ENCODE measurements around the gene SRPX. TPM values are rescaled to one million over a fixed set of nuclear protein-coding genes. Genes with fewer than 3 reads are reported as not detected.

Gene SRPX
- total RNA-seq, 4 donors from 2014 or later = 64.0 to 165 (median 135) TPM

DNA sequence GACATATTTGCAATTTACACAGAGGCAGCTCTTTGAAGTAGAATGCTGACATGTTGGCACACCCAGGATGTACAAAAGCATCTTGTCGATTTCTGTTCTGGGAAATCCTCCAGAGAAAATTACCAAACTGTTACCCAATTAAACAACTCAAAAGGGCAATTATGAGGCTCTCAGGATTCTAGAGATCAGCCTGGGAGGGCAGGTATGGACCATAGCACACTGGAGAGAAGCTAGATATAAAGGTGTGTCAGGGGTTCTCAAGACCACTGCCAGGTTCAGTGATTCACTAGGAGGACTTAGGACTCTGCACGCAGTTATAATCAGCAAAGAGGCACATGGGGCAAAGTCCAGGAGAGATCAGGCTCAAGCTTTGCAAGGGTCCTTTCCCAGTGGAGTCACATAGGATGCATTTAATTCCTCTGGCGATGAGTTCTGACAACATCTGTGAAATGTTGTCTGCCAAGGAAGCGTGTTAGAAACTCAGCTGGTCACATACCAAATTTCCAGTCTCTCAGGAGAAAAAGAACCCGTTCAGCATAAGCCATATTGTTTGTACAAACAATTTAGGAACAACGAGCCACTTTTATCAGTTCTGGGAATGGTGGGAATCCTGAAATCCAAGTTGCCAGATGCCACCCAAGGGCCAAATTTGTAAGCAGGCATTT, 113.5 kb downstream of the SRPX start:
- TF ChIP-seq EP300 (IDR thresholded peaks at IDR 0.05) (no peak), POLR2A (IDR thresholded peaks at IDR 0.05) (no peak)
- TF ChIP-seq, protein P1, sequence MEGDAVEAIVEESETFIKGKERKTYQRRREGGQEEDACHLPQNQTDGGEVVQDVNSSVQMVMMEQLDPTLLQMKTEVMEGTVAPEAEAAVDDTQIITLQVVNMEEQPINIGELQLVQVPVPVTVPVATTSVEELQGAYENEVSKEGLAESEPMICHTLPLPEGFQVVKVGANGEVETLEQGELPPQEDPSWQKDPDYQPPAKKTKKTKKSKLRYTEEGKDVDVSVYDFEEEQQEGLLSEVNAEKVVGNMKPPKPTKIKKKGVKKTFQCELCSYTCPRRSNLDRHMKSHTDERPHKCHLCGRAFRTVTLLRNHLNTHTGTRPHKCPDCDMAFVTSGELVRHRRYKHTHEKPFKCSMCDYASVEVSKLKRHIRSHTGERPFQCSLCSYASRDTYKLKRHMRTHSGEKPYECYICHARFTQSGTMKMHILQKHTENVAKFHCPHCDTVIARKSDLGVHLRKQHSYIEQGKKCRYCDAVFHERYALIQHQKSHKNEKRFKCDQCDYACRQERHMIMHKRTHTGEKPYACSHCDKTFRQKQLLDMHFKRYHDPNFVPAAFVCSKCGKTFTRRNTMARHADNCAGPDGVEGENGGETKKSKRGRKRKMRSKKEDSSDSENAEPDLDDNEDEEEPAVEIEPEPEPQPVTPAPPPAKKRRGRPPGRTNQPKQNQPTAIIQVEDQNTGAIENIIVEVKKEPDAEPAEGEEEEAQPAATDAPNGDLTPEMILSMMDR (IDR thresholded peaks at IDR 0.05) = no peak
- Histone ChIP-seq H3K4me3 (no peak overlapping the region), H3K36me3 (no peaks in the 10 kb centered on the region), H3K27me3 (no peaks in the 10 kb centered on the region), H3K4me1 (no peaks in the 10 kb centered on the region), H3K9me3 (no peaks in the 10 kb centered on the region), H3K27ac (no peak overlapping the region)
- 28 to 51% methylated on average over 5 to 6 of the region's 6 CpGs for WGBS, 2 donors
- DNase-seq (ENCODE audit: low spot score in 2 of 2) = no peak

DNA sequence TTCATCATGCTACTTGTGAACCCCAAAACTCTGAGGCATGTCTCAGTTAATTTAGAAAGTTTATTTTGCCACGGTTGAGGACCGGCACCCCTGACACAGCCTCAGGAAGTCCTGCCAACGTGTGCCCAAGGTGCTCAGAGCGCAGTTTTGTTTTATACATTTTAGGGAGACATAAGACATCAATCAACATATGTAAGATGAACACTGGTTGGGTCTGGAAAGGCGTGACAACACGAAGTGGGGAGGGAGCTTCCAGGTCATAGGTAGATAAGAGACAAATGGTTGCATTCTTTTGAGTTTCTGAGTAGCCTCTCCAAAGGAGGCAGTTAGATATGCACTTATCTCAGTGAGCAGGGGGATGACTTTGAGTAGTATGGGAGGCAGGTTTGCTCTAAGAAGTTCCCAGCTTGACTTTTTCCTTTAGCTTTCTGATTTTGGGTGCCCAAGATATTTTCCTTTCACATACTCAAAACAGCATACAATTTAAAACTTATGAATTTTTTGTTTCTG, 115.4 kb downstream of the SRPX start:
- no peak for DNase-seq (ENCODE audit: low spot score in 2 of 2)
- 78 to 89% methylated on average over 6 of the region's 6 CpGs for WGBS, 2 donors
- H3K36me3 ChIP-seq = no peaks in the 10 kb centered on the region
- no peak for TF ChIP-seq POLR2A (IDR thresholded peaks at IDR 0.05)
- TF ChIP-seq, protein P1 (IDR thresholded peaks at IDR 0.05) = no peak
- no peak for TF ChIP-seq EP300 (IDR thresholded peaks at IDR 0.05)
- H3K27ac ChIP-seq = no peak overlapping the region
- H3K4me1 ChIP-seq = no peaks in the 10 kb centered on the region
- no peak overlapping the region for H3K4me3 ChIP-seq
- no peaks in the 10 kb centered on the region for H3K9me3 ChIP-seq
- no peaks in the 10 kb centered on the region for H3K27me3 ChIP-seq

DNA sequence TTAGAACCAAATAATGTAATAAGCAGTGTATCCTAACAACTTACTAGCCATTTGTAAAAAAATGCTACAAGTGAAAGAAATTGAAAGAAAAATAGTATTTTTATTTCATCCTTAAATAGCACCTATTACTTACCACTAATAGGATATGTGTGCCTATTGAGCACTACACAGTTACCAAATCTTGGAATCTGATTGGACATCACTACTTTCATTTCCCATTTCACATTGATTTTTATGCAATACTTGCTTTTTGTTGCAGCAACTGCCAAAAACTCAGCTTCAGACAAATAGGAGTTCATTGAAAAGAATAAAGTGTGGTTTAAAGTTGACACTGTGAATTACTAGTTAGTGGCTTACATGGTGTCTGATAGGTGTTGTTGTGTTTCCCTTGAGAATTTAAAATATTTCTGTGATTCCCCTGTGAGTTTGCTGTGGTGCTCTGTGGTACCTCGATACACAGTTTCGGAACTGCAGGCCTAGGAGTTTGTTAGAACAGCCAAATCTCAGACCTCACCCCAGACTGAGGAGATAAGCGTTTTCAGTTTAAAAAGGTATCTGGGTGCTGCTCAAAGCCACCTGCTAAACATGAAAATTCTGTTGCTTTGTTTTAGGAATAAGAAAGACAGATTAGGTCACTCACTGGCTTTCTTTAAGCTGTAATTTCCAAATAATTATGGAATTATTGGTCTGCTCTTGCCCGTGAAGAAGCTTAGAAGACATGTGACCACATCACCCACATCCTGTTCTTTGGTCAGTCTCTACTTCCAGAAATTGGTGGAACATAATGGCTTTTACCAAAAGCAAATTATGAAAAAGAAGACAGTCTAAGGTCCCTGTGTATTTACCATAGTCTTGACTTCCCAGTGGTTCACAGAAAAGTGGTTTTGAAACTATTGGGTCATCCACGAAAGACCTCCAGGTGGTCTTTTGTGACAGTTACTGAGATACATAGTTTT, 116.5 kb downstream of the SRPX start:
- no peak overlapping the region for H3K27ac ChIP-seq
- 79 to 92% methylated on average over 5 of the region's 5 CpGs for WGBS, 2 donors
- DNase-seq (ENCODE audit: low spot score in 2 of 2) = no peak
- H3K27me3 ChIP-seq = no peaks in the 10 kb centered on the region
- no peaks in the 10 kb centered on the region for H3K36me3 ChIP-seq
- no peaks in the 10 kb centered on the region for H3K9me3 ChIP-seq
- no peaks in the 10 kb centered on the region for H3K4me1 ChIP-seq
- TF ChIP-seq POLR2A (IDR thresholded peaks at IDR 0.05) (no peak), EP300 (IDR thresholded peaks at IDR 0.05) (no peak)
- TF ChIP-seq, protein P1 (IDR thresholded peaks at IDR 0.05) = no peak
- no peak overlapping the region for H3K4me3 ChIP-seq

DNA sequence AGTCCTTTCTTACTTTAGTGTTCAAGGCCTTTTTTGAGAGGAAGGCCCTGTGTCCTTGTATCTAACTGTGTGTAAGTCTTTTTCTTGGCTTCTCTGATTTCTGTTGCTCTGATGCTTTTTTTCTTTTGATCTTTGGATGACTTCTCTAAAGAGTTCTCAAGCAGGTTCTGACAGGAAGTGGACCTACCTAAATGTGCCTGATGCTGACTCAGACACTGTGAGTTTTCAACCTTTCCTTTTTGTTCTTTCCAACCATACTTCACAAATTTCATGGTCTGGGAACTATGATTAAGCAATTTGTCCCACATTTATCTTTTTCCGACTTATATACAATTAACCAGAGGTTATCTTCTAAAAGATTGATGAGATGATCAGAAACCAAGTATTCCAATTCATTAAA, 117.8 kb downstream of the SRPX start:
- Histone ChIP-seq H3K4me1 (no peaks in the 10 kb centered on the region), H3K36me3 (no peaks in the 10 kb centered on the region), H3K27ac (no peak overlapping the region), H3K9me3 (no peaks in the 10 kb centered on the region), H3K4me3 (no peak overlapping the region), H3K27me3 (no peaks in the 10 kb centered on the region)
- no peak for DNase-seq (ENCODE audit: low spot score in 2 of 2)
- 77 to 100% methylated on average over 1 of the region's 1 CpG for WGBS, 2 donors
- TF ChIP-seq, protein P1 (IDR thresholded peaks at IDR 0.05) = no peak
- TF ChIP-seq POLR2A (IDR thresholded peaks at IDR 0.05) (no peak), EP300 (IDR thresholded peaks at IDR 0.05) (no peak)

DNA sequence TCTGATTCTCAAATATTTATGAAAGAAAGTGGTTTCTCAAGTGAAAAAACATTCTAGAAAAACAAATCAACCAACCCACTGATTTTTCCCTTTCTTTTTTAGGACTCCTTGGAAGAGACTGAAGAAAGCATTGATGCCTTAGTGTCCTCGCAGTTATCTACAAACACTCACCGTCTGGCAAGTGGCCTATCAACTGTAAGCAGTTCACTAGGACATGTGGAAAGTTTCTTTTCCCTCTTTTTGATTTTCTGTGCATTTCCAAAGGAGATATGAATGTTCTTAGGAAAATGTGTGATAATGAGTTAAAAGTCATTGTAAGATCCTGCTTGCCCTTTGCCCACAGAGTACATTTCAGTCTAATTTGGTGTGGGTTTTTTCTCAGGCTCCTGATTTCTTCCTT, 118.4 kb downstream of the SRPX start:
- H3K27me3 ChIP-seq = no peaks in the 10 kb centered on the region
- H3K4me3 ChIP-seq = no peak overlapping the region
- TF ChIP-seq POLR2A (IDR thresholded peaks at IDR 0.05) (no peak), EP300 (IDR thresholded peaks at IDR 0.05) (no peak)
- TF ChIP-seq, protein P1 (IDR thresholded peaks at IDR 0.05) = no peak
- no peak overlapping the region for H3K27ac ChIP-seq
- no peaks in the 10 kb centered on the region for H3K9me3 ChIP-seq
- no peaks in the 10 kb centered on the region for H3K36me3 ChIP-seq
- no peak for DNase-seq (ENCODE audit: low spot score in 2 of 2)
- 71 to 76% methylated on average over 2 of the region's 2 CpGs for WGBS, 2 donors
- H3K4me1 ChIP-seq = no peaks in the 10 kb centered on the region

Measured in tibial nerve (tissue), 4 donors.